Transverse colon (tissue), 4 donors: ENCODE measurements around the gene UBE2E1. TPM values are rescaled to one million over a fixed set of nuclear protein-coding genes. Genes with fewer than 3 reads are reported as not detected.

ENCODE experiments used
- DNase-seq: peaks from one replicate; pipeline ENCODE4 v3.0.0-alpha.2; 2019
- H3K27ac ChIP-seq, 4 donors: fragments of 200-600 bp; sonication (generic); 2 replicates each; pipeline ENCODE4 v1.5.1; 2016 to 2018; ENCODE audit warnings: inconsistent platforms in 4 of 4
- H3K27me3 ChIP-seq: fragments of 200-600 bp; sonication (generic); 2 replicates; pipeline ENCODE4 v1.5.1; 2017; ENCODE audit warnings: inconsistent platforms
- H3K36me3 ChIP-seq, 4 donors: fragments of 200-600 bp; sonication (generic); 2 replicates each; pipeline ENCODE4 v1.5.1; 2017 to 2019; ENCODE audit warnings: inconsistent platforms in 4 of 4
- H3K4me1 ChIP-seq, 4 donors: fragments of 200-600 bp; sonication (generic); 2 replicates each; pipeline ENCODE4 v1.5.1; 2017 to 2020; ENCODE audit warnings: inconsistent platforms in 4 of 4
- H3K4me3 ChIP-seq, 4 donors: fragments of 200-600 bp; sonication (generic); 1 replicate in 1 of 4; 2 replicates in 3 of 4; pipeline versions ENCODE4 v1.5.1 to v1.6.1; 2017 to 2019; ENCODE audit warnings: inconsistent platforms in 4 of 4
- H3K9me3 ChIP-seq, 2 donors: fragments of 200-600 bp; sonication (generic); 2 replicates each; pipeline ENCODE4 v1.5.1; 2017 to 2019; ENCODE audit warnings: inconsistent platforms in 2 of 2
- EP300 ChIP-seq: sonication (generic); formaldehyde crosslinking; IDR thresholded peaks from one replicate; pipeline ENCODE4 v1.6.1; 2017; ENCODE audit warnings: antibody characterized with exemption, low read depth
- POLR2A ChIP-seq: fragments of 450-650 bp; IDR thresholded peaks from one replicate; pipeline ENCODE4 v1.6.1; 2016; ENCODE audit warnings: antibody characterized with exemption, mild to moderate bottlenecking, moderate library complexity
- POLR2AphosphoS5 ChIP-seq, 3 donors: sonication (generic); formaldehyde crosslinking; IDR thresholded peaks; one replicate each; pipeline ENCODE4 v1.6.1; 2016; ENCODE audit warnings: antibody characterized with exemption in 3 of 3
- WGBS, 2 donors: methylation state at CpG; one replicate each; pipeline ENCODE4 v1.1.5; 2018; ENCODE audit warnings: low coverage in 1 of 2; 5-methylcytosine and 5-hydroxymethylcytosine counted together
- in situ Hi-C, 4 donors: fragments of 200-750 bp; cut with MboI; loops; one replicate each; pipeline versions ENCODE4 v1.15.0 to v1.15.1; 2017; ENCODE audit warnings: low sequenced_read_pairs in 3 of 4, low pct_ligation_motif_present in 1 of 4, low pct_unique_long_range_greater_than_20kb in 1 of 4
- intact Hi-C: fragments of 100-400 bp; cut with DNase I; formaldehyde crosslinking; loops from one replicate; pipeline ENCODE4 v1.15.1; 2023; ENCODE audit warnings: low total_unique reads
- total RNA-seq, 4 donors: library from RNA; depleted of rRNA; stranded (reverse); fragments of >200 nt; gene quantifications; one replicate each; pipeline ENCODE4 v1.1.0, GENCODE V29; 2016
- TF ChIP-seq, protein P1 (sequence below), 5 experiments: fragments of 200-600 bp in 3 of 5; fragments of 450-650 bp in 2 of 5; sonication (generic) in 3 of 5; IDR thresholded peaks; 1 replicate in 2 of 5; 2 replicates in 3 of 5; pipeline ENCODE4 v1.5.1; 2016 to 2017; ENCODE audit warnings: antibody characterized with exemption in 5 of 5, inconsistent platforms in 3 of 5, mild to moderate bottlenecking in 2 of 5, moderate library complexity in 1 of 5

Gene UBE2E1
- total RNA-seq, 4 donors from 2014 or later: 62.0 to 109 (median 76.9) TPM

- DNase-seq: no peak
- Histone ChIP-seq H3K4me1 (no peaks in the 10 kb centered on the region), H3K4me3 (no peak overlapping the region), H3K27ac (no peak overlapping the region), H3K27me3 (no peaks in the 10 kb centered on the region), H3K9me3 (no peaks in the 10 kb centered on the region), H3K36me3 (no peaks in the 10 kb centered on the region)
- no peak for TF ChIP-seq POLR2A
- no peak for TF ChIP-seq POLR2AphosphoS5 (IDR thresholded peaks at IDR 0.05)
- TF ChIP-seq EP300: no peak
- TF ChIP-seq, protein P1, sequence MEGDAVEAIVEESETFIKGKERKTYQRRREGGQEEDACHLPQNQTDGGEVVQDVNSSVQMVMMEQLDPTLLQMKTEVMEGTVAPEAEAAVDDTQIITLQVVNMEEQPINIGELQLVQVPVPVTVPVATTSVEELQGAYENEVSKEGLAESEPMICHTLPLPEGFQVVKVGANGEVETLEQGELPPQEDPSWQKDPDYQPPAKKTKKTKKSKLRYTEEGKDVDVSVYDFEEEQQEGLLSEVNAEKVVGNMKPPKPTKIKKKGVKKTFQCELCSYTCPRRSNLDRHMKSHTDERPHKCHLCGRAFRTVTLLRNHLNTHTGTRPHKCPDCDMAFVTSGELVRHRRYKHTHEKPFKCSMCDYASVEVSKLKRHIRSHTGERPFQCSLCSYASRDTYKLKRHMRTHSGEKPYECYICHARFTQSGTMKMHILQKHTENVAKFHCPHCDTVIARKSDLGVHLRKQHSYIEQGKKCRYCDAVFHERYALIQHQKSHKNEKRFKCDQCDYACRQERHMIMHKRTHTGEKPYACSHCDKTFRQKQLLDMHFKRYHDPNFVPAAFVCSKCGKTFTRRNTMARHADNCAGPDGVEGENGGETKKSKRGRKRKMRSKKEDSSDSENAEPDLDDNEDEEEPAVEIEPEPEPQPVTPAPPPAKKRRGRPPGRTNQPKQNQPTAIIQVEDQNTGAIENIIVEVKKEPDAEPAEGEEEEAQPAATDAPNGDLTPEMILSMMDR (IDR thresholded peaks at IDR 0.05): no peak
- in situ Hi-C loops (loop anchor here in 3 of 4 donors (25.0 kb wide), 2 partner anchors 348 to 798 kb away; no protein-coding TSS in a partner anchor), intact Hi-C loops (no loop called here)
- WGBS, 2 donors: 76 to 89% methylated on average over 2 of the region's 2 CpGs
These were observed 83.6 kb downstream of the UBE2E1 start for GRCh38 chr3:23889386-23889785.

GRCh38 chr3:23889950-23890349, 84.2 kb downstream of the UBE2E1 start:
- TF ChIP-seq POLR2A (no peak), POLR2AphosphoS5 (IDR thresholded peaks at IDR 0.05) (no peak), EP300 (no peak)
- TF ChIP-seq, protein P1 (IDR thresholded peaks at IDR 0.05): no peak
- in situ Hi-C loops: loop anchor here in 3 of 4 donors (25.0 kb wide), 2 partner anchors 347 to 797 kb away; no protein-coding TSS in a partner anchor
- Histone ChIP-seq H3K27ac (no peak overlapping the region), H3K36me3 (no peaks in the 10 kb centered on the region), H3K9me3 (no peaks in the 10 kb centered on the region), H3K4me3 (no peak overlapping the region), H3K27me3 (no peaks in the 10 kb centered on the region), H3K4me1 (no peaks in the 10 kb centered on the region)
- no peak for DNase-seq
- intact Hi-C loops: no loop called here
- WGBS, 2 donors: 84 to 90% methylated on average over 3 to 5 of the region's 5 CpGs

- no peaks in the 10 kb centered on the region for H3K27me3 ChIP-seq
- 74 to 83% methylated on average over 5 to 8 of the region's 8 CpGs for WGBS, 2 donors
- no peak for DNase-seq
- H3K4me3 ChIP-seq: no peak overlapping the region
- peaks cover 0 to 7% (median under 1%) of the 10 kb centered on the region in 4 donors for H3K36me3 ChIP-seq
- no peaks in the 10 kb centered on the region for H3K9me3 ChIP-seq
- in situ Hi-C loops (loop anchor here in 3 of 4 donors (25.0 kb wide), 2 partner anchors 343 to 793 kb away; no protein-coding TSS in a partner anchor), intact Hi-C loops (no loop called here)
- no peaks in the 10 kb centered on the region for H3K4me1 ChIP-seq
- TF ChIP-seq POLR2A (no peak), EP300 (no peak)
- no peak overlapping the region for H3K27ac ChIP-seq
These were observed 88.7 kb downstream of the UBE2E1 start for GRCh38 chr3:23894254-23895061.

DNA sequence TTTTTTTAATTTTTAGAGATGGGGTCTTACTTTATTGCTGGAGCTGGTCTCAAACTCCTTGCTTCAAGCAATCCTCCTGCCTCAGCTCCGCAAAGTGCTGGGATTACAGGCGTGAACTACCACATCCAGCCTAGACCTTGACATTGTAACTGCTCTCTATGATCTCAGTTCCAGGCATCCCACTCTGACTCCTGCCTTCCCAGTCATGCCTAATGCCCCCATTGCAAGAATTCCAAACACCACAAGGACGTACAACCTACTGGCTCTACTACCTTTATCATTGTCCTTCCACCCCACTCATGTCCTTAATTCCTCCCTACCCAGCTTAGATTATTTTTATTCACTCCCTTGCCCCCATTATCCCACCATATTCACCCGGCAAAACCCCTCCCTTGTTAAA, 89.4 kb downstream of the UBE2E1 start:
- Histone ChIP-seq H3K9me3 (no peaks in the 10 kb centered on the region), H3K4me1 (no peaks in the 10 kb centered on the region), H3K4me3 (no peak overlapping the region), H3K27ac (no peak overlapping the region), H3K27me3 (no peaks in the 10 kb centered on the region), H3K36me3 (peaks cover 0 to 11% (median 4%) of the 10 kb centered on the region in 4 donors)
- DNase-seq: no peak
- WGBS, 2 donors: 90 to 96% methylated on average over 2 to 4 of the region's 4 CpGs
- in situ Hi-C loops (loop anchor here in 3 of 4 donors (25.0 kb wide), 2 partner anchors 342 to 792 kb away; no protein-coding TSS in a partner anchor), intact Hi-C loops (no loop called here)
- no peak for TF ChIP-seq POLR2A
- TF ChIP-seq, protein P1 (IDR thresholded peaks at IDR 0.05): no peak
- no peak for TF ChIP-seq POLR2AphosphoS5 (IDR thresholded peaks at IDR 0.05)
- no peak for TF ChIP-seq EP300
